ENCODE results near the gene CXCL9. TPM values are rescaled to one million over a fixed set of nuclear protein-coding genes. Genes with fewer than 3 reads are reported as not detected.
"Not testable (repeated sequence)": the region's sequence is repeated elsewhere in the genome, so short reads cannot be mapped to it uniquely, and the experiment has no call there.

Gene CXCL9
- total RNA-seq, 6 experiments from 2014 or later, result 0.73 to 3.6 (median 2.6) TPM; not detected in 1

GRCh38 chr4:75954811-75955210 lies 52.5 kb downstream of the CXCL9 start:
- peaks cover 0 to 77% (median 42%) of the 10 kb centered on the region in 4 donors for H3K36me3 ChIP-seq
- H3K27ac ChIP-seq; intact Hi-C loops (cut with DNase I); H3K4me1 ChIP-seq; H3K27me3 ChIP-seq; H3K4me3 ChIP-seq; H3K9me3 ChIP-seq; ATAC-seq; DNase-seq: not testable (repeated sequence)
- 73% methylated on average over 2 of the region's 5 CpGs for whole genome bisulfite sequencing (ENCODE audit: insufficient coverage, low coverage, low lambda C conversion rate, missing lambda C conversion rate)

- WGBS (ENCODE audit: insufficient coverage, low coverage, low lambda C conversion rate, missing lambda C conversion rate), result 83% methylated on average over 2 of the region's 2 CpGs
Measured at GRCh38 chr4:75953509-75953908, 53.8 kb downstream of the CXCL9 start.

More at GRCh38 chr4:75953509-75953908, 53.8 kb downstream of the CXCL9 start:
- intact Hi-C loops (cut with DNase I), result no loop called here
- Histone ChIP-seq H3K9me3 (no peaks in the 10 kb centered on the region), H3K27ac (no peak overlapping the region), H3K4me1 (no peaks in the 10 kb centered on the region), H3K4me3 (no peak overlapping the region), H3K27me3 (no peaks in the 10 kb centered on the region), H3K36me3 (peaks cover 0 to 71% (median 39%) of the 10 kb centered on the region in 4 donors)
- no peak for DNase-seq
- TF ChIP-seq CTCF (IDR thresholded peaks at IDR 0.05) (no peak), POLR2A (IDR thresholded peaks at IDR 0.05) (no peak)
- ATAC-seq, result no peak

Other genes starting within 250 kb of the CXCL9 start
- not detected for gene PPEF2, start 105.1 kb downstream of the CXCL9 start, total RNA-seq
- 10 to 100 TPM; 24.2 to 80.7 (median 41.9) TPM for gene NAAA, start 66.5 kb downstream of the CXCL9 start, total RNA-seq
- 10 to 100 TPM; 11.6 to 21.3 (median 17.2) TPM for gene SDAD1, start 16.6 kb downstream of the CXCL9 start, total RNA-seq
- gene CXCL10, start 16.0 kb upstream of the CXCL9 start, total RNA-seq, result 1 to 10 TPM in 4 of 6 experiments, under 1 TPM in 1, not detected in 1; 0.42 to 7.0 (median 5.4) TPM
- under 1 TPM in 2 of 6 experiments, not detected in 4; 0.20 to 0.35 TPM for gene CXCL11, start 28.6 kb upstream of the CXCL9 start, total RNA-seq
- gene ART3, start 67.2 kb upstream of the CXCL9 start, total RNA-seq, result not detected
- gene NUP54, start 140.9 kb upstream of the CXCL9 start, total RNA-seq, result 10 to 100 TPM; 13.3 to 18.9 (median 14.4) TPM
- gene SCARB2, start 206.3 kb upstream of the CXCL9 start, total RNA-seq, result 100 to 1,000 TPM; 102 to 133 (median 125) TPM
- 1 to 10 TPM; 1.2 to 5.0 (median 2.9) TPM for gene FAM47E, start 244.2 kb upstream of the CXCL9 start, total RNA-seq